NCI-H524 (cell line): ENCODE measurements around the gene TMPRSS11A.

Experiments
- DNase-seq, 2 experiments: peaks; one replicate each; lab custom pipeline; 2025; lab: John Stamatoyannopoulos, UW

The TMPRSS11A gene

GRCh38 chr4:67912080-67912479 is 51.2 kb downstream of the TMPRSS11A start:
- no peak for DNase-seq

GRCh38 chr4:67911638-67912037 is 51.7 kb downstream of the TMPRSS11A start:
- no peak for DNase-seq

- DNase-seq: no peak
Measured at GRCh38 chr4:67911141-67911540, 52.2 kb downstream of the TMPRSS11A start.

- no peak for DNase-seq
Measured at GRCh38 chr4:67910585-67910905, 52.7 kb downstream of the TMPRSS11A start.

GRCh38 chr4:67909905-67910584 is 53.2 kb downstream of the TMPRSS11A start:
- peak in 1 of 2 experiments; percentile 10 for DNase-seq

GRCh38 chr4:67907650-67908049 is 55.6 kb downstream of the TMPRSS11A start:
- no peak for DNase-seq

- DNase-seq: no peak
Measured at GRCh38 chr4:67899096-67899495, 64.2 kb downstream of the TMPRSS11A start.

GRCh38 chr4:67897686-67898085 is 65.6 kb downstream of the TMPRSS11A start:
- DNase-seq: no peak

GRCh38 chr4:67896421-67897065 is 66.8 kb downstream of the TMPRSS11A start:
- no peak for DNase-seq

GRCh38 chr4:67894659-67895058 is 68.6 kb downstream of the TMPRSS11A start:
- DNase-seq: no peak

- peak in 1 of 2 experiments; percentile 19 for DNase-seq
Measured at GRCh38 chr4:67892905-67893304, 70.4 kb downstream of the TMPRSS11A start.

- DNase-seq: no peak
Measured at GRCh38 chr4:67892253-67892652, 71.0 kb downstream of the TMPRSS11A start.

GRCh38 chr4:67891645-67892044 is 71.6 kb downstream of the TMPRSS11A start:
- DNase-seq: no peak

GRCh38 chr4:67886281-67886680 is 77.0 kb downstream of the TMPRSS11A start:
- DNase-seq: no peak

GRCh38 chr4:67885762-67886161 is 77.5 kb downstream of the TMPRSS11A start:
- no peak for DNase-seq

GRCh38 chr4:67884701-67885100 is 78.6 kb downstream of the TMPRSS11A start:
- no peak for DNase-seq

- no peak for DNase-seq
Measured at GRCh38 chr4:67883902-67884301, 79.4 kb downstream of the TMPRSS11A start, which contains the start of gene TMPRSS11D. TSS of gene TMPRSS11D (minus strand) at chr4:67884002. CDS start at chr4:67883933, 69 bp downstream.

- no peak for DNase-seq
Measured at GRCh38 chr4:67883458-67883857, 79.8 kb downstream of the TMPRSS11A start.

- peak in 1 of 2 experiments; percentile 39 for DNase-seq
Measured at GRCh38 chr4:67880866-67881610, 82.3 kb downstream of the TMPRSS11A start.

- DNase-seq: no peak
Measured at GRCh38 chr4:67879486-67879885, 83.8 kb downstream of the TMPRSS11A start.

- no peak for DNase-seq
Measured at GRCh38 chr4:67877086-67877485, 86.2 kb downstream of the TMPRSS11A start.

GRCh38 chr4:67874986-67875385 is 88.3 kb downstream of the TMPRSS11A start:
- DNase-seq: no peak

GRCh38 chr4:67873116-67873515 is 90.2 kb downstream of the TMPRSS11A start:
- no peak for DNase-seq
